Calu3 (cell line): ENCODE measurements around the gene PPARG. TPM values are rescaled to one million over a fixed set of nuclear protein-coding genes. Genes with fewer than 3 reads are reported as not detected.

ENCODE experiments used
- BruUV-seq: library from RNA; stranded (reverse); fragments of 400-500 nt; replicated peaks from 2 replicates; lab custom pipeline; 2021; lab: Mats Ljungman, UMichigan
- CTCF ChIA-PET: fragments of 300-600 bp; sonication (Branson Sonifier 250); formaldehyde crosslinking; loops from one replicate; lab custom pipeline; 2022; ENCODE audit warnings: antibody characterized with exemption; lab: Charles Lee
- DNase-seq: peaks from one replicate; pipeline ENCODE4 v3.0.0; 2022
- H3K27ac Mint-ChIP-seq: one replicate; pipeline ENCODE4 v1.8.0; 2022; ENCODE audit warnings: mixed read lengths; ENCODE audit not compliant: unreplicated experiment
- H3K27me3 Mint-ChIP-seq: one replicate; pipeline ENCODE4 v1.8.0; 2022; ENCODE audit warnings: mixed read lengths; ENCODE audit not compliant: unreplicated experiment
- H3K36me3 Mint-ChIP-seq: one replicate; pipeline ENCODE4 v1.8.0; 2022; ENCODE audit warnings: mild to moderate bottlenecking, moderate library complexity, mixed read lengths; ENCODE audit not compliant: insufficient read depth, unreplicated experiment
- H3K4me1 Mint-ChIP-seq: one replicate; pipeline ENCODE4 v1.8.0; 2022; ENCODE audit warnings: mild to moderate bottlenecking, low read depth, mixed read lengths; ENCODE audit not compliant: unreplicated experiment
- H3K4me3 Mint-ChIP-seq: one replicate; pipeline ENCODE4 v1.8.0; 2022; ENCODE audit warnings: mild to moderate bottlenecking, low read depth, moderate library complexity, mixed read lengths; ENCODE audit not compliant: unreplicated experiment
- H3K9me3 Mint-ChIP-seq: one replicate; pipeline ENCODE4 v1.8.0; 2022; ENCODE audit warnings: low read depth, mixed read lengths; ENCODE audit not compliant: unreplicated experiment
- CTCF ChIP-seq: fragments of 200-600 bp; IDR thresholded peaks from one replicate; pipeline ENCODE4 v1.8.0; 2022; ENCODE audit warnings: antibody characterized with exemption; ENCODE audit not compliant: unreplicated experiment
- intact Hi-C: fragments of 100-400 bp; cut with micrococcal nuclease; formaldehyde crosslinking; loops from one replicate; pipeline ENCODE4 v1.10.0; 2022; ENCODE audit not compliant: unreplicated experiment
- total RNA-seq: library from RNA; stranded (reverse); gene quantifications from 2 replicates; pipeline ENCODE4 v1.2.3, GENCODE V29; 2022

The PPARG gene
- total RNA-seq, 1 experiment from 2014 or later: 85.8 TPM

GRCh38 chr3:12425850-12426579, 137.1 kb downstream of the PPARG start:
- CTCF ChIA-PET: no interaction called here
- TF ChIP-seq CTCF: no peak
- Mint-ChIP-seq H3K27me3 (no peaks in the 10 kb centered on the region), H3K36me3 (peaks cover 46% of the 10 kb centered on the region), H3K4me1 (peaks cover 17% of the 10 kb centered on the region), H3K4me3 (no peak overlapping the region), H3K27ac (peak overlapping the region; percentile 9), H3K9me3 (no peaks in the 10 kb centered on the region)
- intact Hi-C loops: no loop called here
- DNase-seq: no peak
- no TSS peak for BruUV-seq

GRCh38 chr3:12427551-12427950, 138.7 kb downstream of the PPARG start:
- DNase-seq: no peak
- CTCF ChIA-PET: interaction anchor here (0.6 kb wide), 1 partner anchor 31 kb away, joined by 4 read pairs; no protein-coding TSS in a partner anchor
- H3K36me3 Mint-ChIP-seq: peaks cover 51% of the 10 kb centered on the region
- H3K4me3 Mint-ChIP-seq: no peak overlapping the region
- H3K27ac Mint-ChIP-seq: no peak overlapping the region
- intact Hi-C loops: no loop called here
- H3K27me3 Mint-ChIP-seq: no peaks in the 10 kb centered on the region
- H3K4me1 Mint-ChIP-seq: peaks cover 17% of the 10 kb centered on the region
- TF ChIP-seq CTCF: no peak
- H3K9me3 Mint-ChIP-seq: no peaks in the 10 kb centered on the region
- no TSS peak for BruUV-seq

GRCh38 chr3:12428126-12428525, 139.3 kb downstream of the PPARG start:
- TF ChIP-seq CTCF: no peak
- no peaks in the 10 kb centered on the region for H3K9me3 Mint-ChIP-seq
- no peak for DNase-seq
- CTCF ChIA-PET: no interaction called here
- H3K4me3 Mint-ChIP-seq: no peak overlapping the region
- intact Hi-C loops: no loop called here
- H3K4me1 Mint-ChIP-seq: peaks cover 17% of the 10 kb centered on the region
- H3K27me3 Mint-ChIP-seq: no peaks in the 10 kb centered on the region
- H3K36me3 Mint-ChIP-seq: peaks cover 51% of the 10 kb centered on the region
- no peak overlapping the region for H3K27ac Mint-ChIP-seq
- BruUV-seq: no TSS peak

- Mint-ChIP-seq H3K27ac (peak overlapping the region; percentile 52), H3K27me3 (no peaks in the 10 kb centered on the region), H3K36me3 (peaks cover 49% of the 10 kb centered on the region), H3K4me1 (peaks cover 8% of the 10 kb centered on the region), H3K4me3 (no peak overlapping the region), H3K9me3 (no peaks in the 10 kb centered on the region)
- DNase-seq: no peak
- no peak for TF ChIP-seq CTCF
- intact Hi-C loops: no loop called here
- CTCF ChIA-PET: interaction anchor here (0.6 to 0.7 kb wide), 2 partner anchors 7 to 248 kb away, joined by 3 read pairs; no protein-coding TSS in a partner anchor
- BruUV-seq: no TSS peak
Observed at GRCh38 chr3:12430086-12430485, 141.2 kb downstream of the PPARG start.
